C1 segment of cervical spinal cord (tissue), 14 donors: ENCODE data around the gene VGLL2.

Experiments used
- DNase-seq, 14 donors: peaks; one replicate each; lab custom pipeline; 2025; lab: John Stamatoyannopoulos, UW

The VGLL2 gene

GRCh38 chr6:117268924-117269323 is 3.6 kb downstream of the VGLL2 start:
- no peak for DNase-seq

GRCh38 chr6:117269638-117270054 is 4.3 kb downstream of the VGLL2 start:
- no peak for DNase-seq

GRCh38 chr6:117270055-117270842 is 4.9 kb downstream of the VGLL2 start:
- no peak for DNase-seq

- DNase-seq = no peak
Measured at GRCh38 chr6:117270843-117271507, 5.6 kb downstream of the VGLL2 start.

- no peak for DNase-seq
Measured at GRCh38 chr6:117272032-117272866, 6.9 kb downstream of the VGLL2 start.

- no peak for DNase-seq
Measured at GRCh38 chr6:117272891-117273290, 7.5 kb downstream of the VGLL2 start.

- DNase-seq = no peak
Measured at GRCh38 chr6:117275205-117275604, 9.8 kb downstream of the VGLL2 start.

GRCh38 chr6:117275711-117276110 is 10.4 kb downstream of the VGLL2 start:
- no peak for DNase-seq

- no peak for DNase-seq
Measured at GRCh38 chr6:117276778-117277316, 11.5 kb downstream of the VGLL2 start.

- no peak for DNase-seq
Measured at GRCh38 chr6:117280922-117281321, 15.6 kb downstream of the VGLL2 start.

GRCh38 chr6:117288083-117288715 is 22.8 kb downstream of the VGLL2 start:
- DNase-seq = no peak

- no peak for DNase-seq
Measured at GRCh38 chr6:117290173-117290846, 25.0 kb downstream of the VGLL2 start.

- no peak for DNase-seq
Measured at GRCh38 chr6:117298941-117299340, 33.6 kb downstream of the VGLL2 start.

GRCh38 chr6:117303323-117303722 is 38.0 kb downstream of the VGLL2 start:
- DNase-seq = no peak

GRCh38 chr6:117304446-117304845 is 39.1 kb downstream of the VGLL2 start:
- DNase-seq = no peak

GRCh38 chr6:117306227-117306790 is 41.0 kb downstream of the VGLL2 start:
- DNase-seq = no peak

- no peak for DNase-seq
Measured at GRCh38 chr6:117307655-117308054, 42.3 kb downstream of the VGLL2 start.

GRCh38 chr6:117309069-117309468 is 43.7 kb downstream of the VGLL2 start:
- DNase-seq = no peak

GRCh38 chr6:117309611-117310010 is 44.3 kb downstream of the VGLL2 start:
- no peak for DNase-seq

GRCh38 chr6:117311310-117311709 is 46.0 kb downstream of the VGLL2 start:
- no peak for DNase-seq

- no peak for DNase-seq
Measured at GRCh38 chr6:117311726-117312125, 46.4 kb downstream of the VGLL2 start.
